Epidermal melanocyte (primary cell): ENCODE results near the gene YPEL1.
A peak's percentile ranks its signal among the peaks of the same experiment; 100 is the strongest.

Experiments used
- DNase-seq: peaks from one replicate; pipeline ENCODE4 v3.0.0; 2011; ENCODE audit warnings: low spot score; ENCODE audit not compliant: insufficient read length

Gene YPEL1, protein sequence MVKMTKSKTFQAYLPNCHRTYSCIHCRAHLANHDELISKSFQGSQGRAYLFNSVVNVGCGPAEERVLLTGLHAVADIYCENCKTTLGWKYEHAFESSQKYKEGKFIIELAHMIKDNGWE

GRCh38 chr22:21735200-21736083, at the start of gene YPEL1:
Gene YPEL1, minus strand, starts transcription at chr22:21735794. Its CDS starts 25,050 bp downstream, at chr22:21710744.
- DNase-seq: peak; percentile 94

- DNase-seq: no peak
These were observed 44.7 kb upstream of the YPEL1 start for GRCh38 chr22:21780259-21780658.

DNA sequence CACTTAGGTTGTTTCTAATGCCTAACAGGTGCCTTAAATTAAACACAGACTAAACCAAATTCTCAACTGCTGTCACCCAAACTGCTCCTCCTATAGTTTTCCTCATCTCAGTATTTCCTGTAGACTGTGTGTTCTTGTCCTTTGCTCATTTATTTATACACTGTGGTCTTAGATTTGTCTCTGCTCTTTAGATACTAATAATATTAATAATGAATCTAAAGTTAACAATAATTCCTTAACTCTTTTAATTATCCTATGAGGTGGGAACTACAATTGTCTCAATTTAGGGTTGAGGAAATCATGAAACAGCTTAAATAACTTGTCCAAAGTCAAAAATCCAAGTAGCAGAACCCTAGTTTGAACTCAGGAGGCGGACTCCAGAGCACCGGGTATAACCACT, 43.9 kb upstream of the YPEL1 start:
- no peak for DNase-seq

GRCh38 chr22:21778705-21779363, 43.2 kb upstream of the YPEL1 start:
- no peak for DNase-seq

- DNase-seq: no peak
These were observed 36.0 kb upstream of the YPEL1 start for GRCh38 chr22:21771631-21771976.

DNA sequence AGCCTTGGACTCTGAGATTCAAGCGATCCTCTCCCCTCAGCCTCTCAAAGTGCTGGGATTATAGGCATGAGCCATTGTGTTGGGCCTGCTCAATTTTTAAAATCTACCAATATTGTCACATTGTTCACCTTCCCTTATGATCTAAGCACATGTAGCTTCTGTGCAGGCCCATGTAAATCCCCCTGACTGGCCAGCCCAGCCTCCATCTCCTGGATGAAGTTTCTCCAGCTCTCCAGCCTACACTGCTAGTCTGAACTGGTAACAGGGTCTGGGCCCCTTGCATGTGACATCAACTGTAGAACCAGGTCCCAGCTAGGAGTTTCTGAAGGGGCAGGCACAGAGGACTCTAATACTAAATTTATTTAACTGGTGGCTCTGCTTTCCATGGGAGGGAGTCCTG, 32.8 kb upstream of the YPEL1 start:
- no peak for DNase-seq

DNA sequence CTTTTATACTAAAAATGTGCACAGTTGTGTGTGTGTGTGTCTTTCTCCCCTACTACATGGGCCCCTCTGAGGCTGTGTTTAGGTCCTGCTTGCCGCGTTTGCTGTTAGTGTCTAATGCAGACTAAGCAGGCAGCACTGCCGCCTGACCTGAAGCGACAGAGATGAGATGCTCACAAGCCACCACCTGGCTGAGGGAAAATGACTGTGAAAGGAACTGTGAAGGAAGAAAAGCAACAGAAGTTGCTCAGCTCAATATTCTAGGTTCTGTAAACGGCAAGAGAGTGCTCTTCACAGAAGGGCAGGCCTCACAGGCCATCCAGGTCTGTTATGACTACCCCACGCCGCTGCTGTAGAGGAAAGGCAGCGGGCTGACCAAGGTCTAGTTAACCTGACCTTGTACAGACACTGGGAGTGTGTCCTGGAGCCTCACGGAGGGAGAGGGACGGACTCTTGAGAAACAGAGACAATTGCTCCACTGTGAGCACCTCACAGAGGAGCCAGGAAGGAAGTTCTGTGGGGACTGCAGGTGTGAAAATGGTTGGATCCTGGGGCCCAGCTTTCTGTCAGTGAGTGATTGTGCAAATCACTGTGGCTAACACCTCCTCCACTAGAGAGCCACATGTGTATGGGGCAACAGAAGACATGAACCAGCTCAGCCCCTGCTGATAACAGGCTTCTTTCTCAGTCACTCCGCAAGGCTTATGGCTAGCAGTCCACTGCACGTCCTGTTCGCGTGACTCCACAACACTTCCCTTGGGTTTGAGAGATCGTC, 31.3 kb upstream of the YPEL1 start:
- no peak for DNase-seq

DNA sequence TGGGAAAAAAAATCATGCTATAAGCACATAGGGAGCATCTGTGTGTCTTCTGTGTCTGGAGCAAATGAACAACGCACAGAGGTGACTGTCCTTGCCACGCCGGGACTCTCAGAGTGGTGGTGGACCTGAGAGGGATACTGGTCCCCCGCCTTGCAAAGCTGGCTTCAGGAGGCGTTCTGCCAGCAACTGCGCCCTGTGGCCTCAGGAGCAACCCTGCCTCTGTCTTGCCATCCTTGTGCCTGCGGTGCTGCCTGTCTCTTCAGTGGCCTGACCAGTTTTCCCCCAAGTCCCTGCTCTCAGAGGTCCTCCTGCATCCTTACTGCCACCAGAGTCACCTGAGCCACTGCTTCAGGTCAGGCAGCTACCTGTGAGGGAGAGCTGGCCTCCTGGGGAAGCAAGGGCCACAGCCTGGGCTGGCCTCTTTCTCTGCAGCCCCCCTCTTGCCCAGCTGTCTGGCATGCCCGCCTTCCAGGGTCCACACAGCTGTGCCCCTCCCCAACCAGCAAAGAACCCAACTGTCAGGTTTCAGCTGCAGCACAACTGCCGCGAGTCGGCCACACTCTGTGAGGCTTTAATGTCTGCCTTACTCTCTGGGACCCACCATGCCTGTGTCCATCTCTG, 30.4 kb upstream of the YPEL1 start:
- DNase-seq: no peak

DNA sequence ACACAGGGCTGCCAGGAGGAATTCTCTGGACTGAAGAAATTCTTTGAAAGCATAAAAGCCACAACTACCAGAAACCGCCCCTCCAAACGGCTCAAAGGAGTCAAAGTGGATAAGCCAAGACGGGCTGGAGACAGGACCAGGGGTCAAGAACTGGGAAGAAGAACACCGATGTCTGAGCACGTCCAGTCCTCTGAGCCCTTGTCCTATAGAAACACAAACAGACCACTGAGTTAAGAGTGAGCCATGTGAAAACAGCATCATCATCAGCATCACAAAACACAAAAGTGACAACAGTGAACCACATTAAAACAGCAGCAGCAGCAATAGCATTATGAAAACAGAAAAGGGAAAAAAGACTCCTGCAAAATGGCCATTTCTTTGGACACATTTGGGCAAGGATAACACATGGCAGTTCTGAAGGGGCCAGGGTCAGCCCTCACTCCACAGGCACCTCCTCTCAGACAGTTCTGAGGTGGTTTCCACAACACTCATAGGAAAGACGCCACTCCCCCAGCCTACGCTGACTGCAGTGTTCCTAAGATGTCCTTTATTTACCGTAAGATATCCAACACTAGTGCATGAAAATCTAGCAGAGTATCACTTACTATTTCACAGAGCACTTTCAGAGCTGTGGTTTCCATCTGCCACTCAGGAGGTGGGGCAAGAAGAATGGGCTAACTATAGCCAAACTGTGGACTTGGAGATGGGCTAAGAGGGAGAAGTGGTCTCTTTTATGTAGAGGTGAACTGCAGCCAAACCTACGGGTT, 28.6 kb upstream of the YPEL1 start:
- DNase-seq: no peak

DNA sequence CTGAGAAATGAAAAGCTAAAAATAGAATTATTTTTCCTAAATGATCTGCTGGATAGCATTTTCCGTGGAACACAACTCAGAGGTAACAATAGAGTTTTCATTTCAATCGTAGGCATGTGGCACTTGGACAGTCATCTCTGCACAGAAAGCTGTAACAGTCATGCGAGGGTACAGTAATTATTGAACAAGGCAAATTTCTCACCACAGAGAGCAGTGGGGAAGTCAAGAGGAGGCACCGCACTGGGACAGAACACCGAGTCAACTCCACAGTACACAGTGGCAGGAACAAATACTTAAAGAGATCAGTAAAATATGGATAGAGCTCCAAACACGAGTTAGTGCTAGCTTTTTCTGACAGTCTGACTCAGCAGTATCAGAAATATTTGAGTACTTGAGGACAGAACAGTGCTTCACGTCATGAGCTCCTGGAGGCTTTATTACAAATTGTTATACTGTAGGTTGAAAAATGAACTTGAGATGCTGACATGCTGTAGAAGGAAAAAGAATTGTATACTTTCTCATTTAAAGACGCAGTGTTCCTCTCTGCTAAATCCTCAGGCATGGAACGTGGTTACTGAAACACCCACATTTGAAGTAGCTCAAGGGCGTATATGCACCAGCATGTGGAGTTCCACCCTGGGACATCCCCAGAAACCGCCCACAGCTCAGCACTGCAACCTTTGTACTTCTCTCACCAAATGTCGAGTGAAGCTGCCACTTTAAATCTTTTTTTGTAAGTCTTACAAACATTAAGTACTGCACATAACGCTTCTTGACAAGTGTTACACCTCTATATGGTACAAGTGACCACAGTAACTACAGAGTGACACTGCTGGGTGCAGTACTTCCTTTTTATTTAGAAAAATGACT, 27.4 kb upstream of the YPEL1 start:
- no peak for DNase-seq

DNA sequence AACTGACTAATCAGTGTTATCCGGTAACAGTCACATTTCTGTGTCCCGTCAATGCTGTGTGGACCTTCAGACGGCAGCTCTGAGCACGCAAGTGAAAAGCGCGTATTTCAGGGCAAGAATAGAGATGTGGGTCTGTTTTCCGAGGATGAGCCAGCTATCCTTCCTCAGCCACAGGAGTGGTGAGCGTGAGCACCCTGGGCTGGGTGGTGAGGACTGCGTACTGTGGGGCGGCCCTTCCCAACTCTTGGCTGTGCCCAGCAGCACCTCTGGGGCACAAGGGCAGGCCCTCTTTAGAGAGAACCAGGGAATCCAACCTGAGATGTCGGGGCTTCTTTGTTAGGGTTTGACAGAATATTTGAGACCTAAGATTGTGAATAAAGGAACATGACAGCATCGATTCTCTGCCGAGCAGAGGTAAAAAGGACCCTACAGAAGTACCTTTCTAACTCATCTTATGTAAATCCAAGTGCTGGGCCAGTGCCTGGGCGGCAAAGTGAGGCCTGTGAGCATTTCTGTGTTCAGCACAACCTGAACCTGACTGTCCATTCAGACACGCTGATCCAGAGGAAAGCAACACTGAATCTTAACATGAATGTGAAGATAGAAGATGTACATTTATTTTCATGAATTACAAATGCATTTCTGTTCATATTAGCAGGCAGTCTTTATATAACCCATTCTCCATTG, 26.5 kb upstream of the YPEL1 start:
- DNase-seq: no peak

GRCh38 chr22:21761086-21761485, 25.5 kb upstream of the YPEL1 start:
- DNase-seq: no peak

GRCh38 chr22:21760640-21761039, 25.0 kb upstream of the YPEL1 start:
- no peak for DNase-seq

GRCh38 chr22:21759646-21760376, 24.2 kb upstream of the YPEL1 start:
- DNase-seq: no peak

GRCh38 chr22:21759093-21759492, 23.5 kb upstream of the YPEL1 start:
- DNase-seq: no peak

GRCh38 chr22:21758091-21758864, 22.7 kb upstream of the YPEL1 start:
- DNase-seq: no peak

DNA sequence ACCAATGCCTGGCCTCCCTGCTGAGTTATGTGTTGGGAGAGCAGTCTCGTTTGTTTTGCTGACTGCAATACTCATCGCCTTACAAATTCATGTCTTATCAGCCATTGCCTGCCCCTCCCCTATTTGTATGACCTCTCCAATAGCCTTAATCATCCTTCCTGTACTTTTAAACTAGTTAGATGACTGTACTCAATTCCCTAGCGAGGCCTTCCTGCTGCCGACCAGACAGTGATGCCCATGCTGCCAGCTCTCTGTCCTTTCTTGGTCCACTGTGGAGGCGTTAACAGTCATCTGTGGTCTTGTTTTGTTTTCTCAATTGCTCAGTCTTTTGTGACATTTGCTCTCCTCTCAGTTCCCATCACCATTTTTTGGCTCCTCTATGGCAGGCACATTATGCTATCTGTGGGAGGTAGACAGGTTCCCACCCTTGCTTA, 20.3 kb upstream of the YPEL1 start:
- no peak for DNase-seq

- no peak for DNase-seq
These were observed 18.9 kb upstream of the YPEL1 start for GRCh38 chr22:21754523-21754922.
